Tibial artery (tissue), 4 donors: ENCODE results near the gene UST.

Source experiments
- DNase-seq, 2 donors: peaks; one replicate each; pipeline ENCODE4 v3.0.0-alpha.2; 2019
- H3K27ac ChIP-seq, 2 donors: fragments of 200-600 bp; sonication (generic) in 1 of 2; 1 replicate in 1 of 2; 2 replicates in 1 of 2; pipeline ENCODE4 v1.5.1; 2018 to 2019; ENCODE audit warnings: mild to moderate bottlenecking in 1 of 2
- H3K27me3 ChIP-seq, 2 donors: fragments of 200-600 bp; sonication (generic) in 1 of 2; one replicate each; pipeline versions ENCODE4 v1.5.1 to v1.6.0; 2016 to 2019
- H3K36me3 ChIP-seq, 3 donors: fragments of 200-600 bp; sonication (generic) in 2 of 3; one replicate each; pipeline ENCODE4 v1.5.1; 2016 to 2019; ENCODE audit warnings: mild to moderate bottlenecking in 2 of 3
- H3K4me1 ChIP-seq, 4 donors: fragments of 200-600 bp; sonication (generic) in 2 of 4; 1 replicate in 3 of 4; 2 replicates in 1 of 4; pipeline ENCODE4 v1.5.1; 2016 to 2019
- H3K4me3 ChIP-seq, 2 donors: fragments of 200-600 bp; sonication (generic) in 1 of 2; 1 replicate in 1 of 2; 2 replicates in 1 of 2; pipeline ENCODE4 v1.5.1; 2018 to 2019; ENCODE audit warnings: mild to moderate bottlenecking in 2 of 2
- H3K9me3 ChIP-seq, 3 donors: fragments of 200-600 bp; sonication (generic) in 1 of 3; one replicate each; pipeline ENCODE4 v1.5.1; 2016 to 2019
- CTCF ChIP-seq, 2 experiments: fragments of 200-600 bp in 1 of 2; fragments of 450-650 bp in 1 of 2; IDR thresholded peaks; one replicate each; pipeline ENCODE4 v1.5.1; 2017 to 2019; ENCODE audit warnings: antibody characterized with exemption in 2 of 2, mild to moderate bottlenecking in 1 of 2, moderate library complexity in 1 of 2
- intact Hi-C: fragments of 100-400 bp; cut with DNase I; formaldehyde crosslinking; loops from one replicate; pipeline ENCODE4 v1.15.0; 2023; ENCODE audit warnings: low total_unique reads

Gene UST

GRCh38 chr6:148818939-148819575 is 72.2 kb downstream of the UST start:
- Histone ChIP-seq H3K9me3 (no peaks in the 10 kb centered on the region), H3K4me1 (peaks cover 0 to 3% (median 0%) of the 10 kb centered on the region in 4 donors), H3K4me3 (no peak overlapping the region), H3K27me3 (no peaks in the 10 kb centered on the region), H3K27ac (no peak overlapping the region), H3K36me3 (no peaks in the 10 kb centered on the region)
- intact Hi-C loops = no loop called here
- no peak for TF ChIP-seq CTCF (IDR thresholded peaks at IDR 0.05)
- no peak for DNase-seq

- no peaks in the 10 kb centered on the region for H3K36me3 ChIP-seq
- intact Hi-C loops = no loop called here
- no peaks in the 10 kb centered on the region for H3K9me3 ChIP-seq
- no peaks in the 10 kb centered on the region for H3K27me3 ChIP-seq
- TF ChIP-seq CTCF (IDR thresholded peaks at IDR 0.05) = no peak
- DNase-seq = no peak
- H3K27ac ChIP-seq = no peak overlapping the region
- no peak overlapping the region for H3K4me3 ChIP-seq
- H3K4me1 ChIP-seq = peaks cover 0 to 3% (median 0%) of the 10 kb centered on the region in 4 donors
These were observed 73.0 kb downstream of the UST start for GRCh38 chr6:148819852-148820251.

GRCh38 chr6:148822819-148823218 is 76.0 kb downstream of the UST start:
- Histone ChIP-seq H3K4me1 (no peaks in the 10 kb centered on the region), H3K4me3 (no peak overlapping the region), H3K9me3 (no peaks in the 10 kb centered on the region), H3K27ac (no peak overlapping the region), H3K27me3 (no peaks in the 10 kb centered on the region), H3K36me3 (no peaks in the 10 kb centered on the region)
- TF ChIP-seq CTCF (IDR thresholded peaks at IDR 0.05) = no peak
- DNase-seq = no peak
- intact Hi-C loops = no loop called here

- Histone ChIP-seq H3K9me3 (no peaks in the 10 kb centered on the region), H3K4me3 (no peak overlapping the region), H3K4me1 (no peaks in the 10 kb centered on the region), H3K27me3 (no peaks in the 10 kb centered on the region), H3K27ac (no peak overlapping the region), H3K36me3 (no peaks in the 10 kb centered on the region)
- intact Hi-C loops = no loop called here
- TF ChIP-seq CTCF (IDR thresholded peaks at IDR 0.05) = no peak
- no peak for DNase-seq
These were observed 77.5 kb downstream of the UST start for GRCh38 chr6:148824291-148824690.

GRCh38 chr6:148824960-148825359 is 78.1 kb downstream of the UST start:
- no peak for DNase-seq

More at GRCh38 chr6:148824960-148825359, 78.1 kb downstream of the UST start:
- Histone ChIP-seq H3K4me1 (no peaks in the 10 kb centered on the region), H3K27ac (no peak overlapping the region), H3K36me3 (no peaks in the 10 kb centered on the region), H3K27me3 (no peaks in the 10 kb centered on the region), H3K9me3 (no peaks in the 10 kb centered on the region), H3K4me3 (no peak overlapping the region)
- intact Hi-C loops = no loop called here
- TF ChIP-seq CTCF (IDR thresholded peaks at IDR 0.05) = no peak
